ENCODE results near the gene RENBP.

The RENBP gene

GRCh38 chrX:153971124-153971449, 26.6 kb upstream of the RENBP start:
- peak; percentile 74 for DNase-seq (ENCODE audit: low read depth, low spot score)

GRCh38 chrX:153970357-153971123, 26.1 kb upstream of the RENBP start:
- DNase-seq (ENCODE audit: low read depth, low spot score), result no peak

- DNase-seq (ENCODE audit: low read depth, low spot score), result no peak
These were observed 25.5 kb upstream of the RENBP start for GRCh38 chrX:153969904-153970356.

GRCh38 chrX:153969125-153969903, 24.9 kb upstream of the RENBP start:
- DNase-seq (ENCODE audit: low read depth, low spot score), result no peak

- DNase-seq (ENCODE audit: low read depth, low spot score), result no peak
These were observed 24.3 kb upstream of the RENBP start for GRCh38 chrX:153968754-153969124.

GRCh38 chrX:153968255-153968654, 23.8 kb upstream of the RENBP start:
- no peak for DNase-seq (ENCODE audit: low read depth, low spot score)

- DNase-seq (ENCODE audit: low read depth, low spot score), result no peak
These were observed 23.2 kb upstream of the RENBP start for GRCh38 chrX:153967536-153968224.

GRCh38 chrX:153966841-153967535, 22.5 kb upstream of the RENBP start:
- no peak for DNase-seq (ENCODE audit: low read depth, low spot score)

- DNase-seq (ENCODE audit: low read depth, low spot score), result no peak
These were observed 21.8 kb upstream of the RENBP start for GRCh38 chrX:153966283-153966688.

- no peak for DNase-seq (ENCODE audit: low read depth, low spot score)
These were observed 21.0 kb upstream of the RENBP start for GRCh38 chrX:153965406-153965805.

GRCh38 chrX:153964105-153964504, 19.7 kb upstream of the RENBP start:
- DNase-seq (ENCODE audit: low read depth, low spot score), result no peak

GRCh38 chrX:153963546-153963945, 19.1 kb upstream of the RENBP start:
- no peak for DNase-seq (ENCODE audit: low read depth, low spot score)

GRCh38 chrX:153961292-153961691, 16.8 kb upstream of the RENBP start:
- DNase-seq (ENCODE audit: low read depth, low spot score), result no peak

- DNase-seq (ENCODE audit: low read depth, low spot score), result no peak
These were observed 16.3 kb upstream of the RENBP start for GRCh38 chrX:153960786-153961185.

- DNase-seq (ENCODE audit: low read depth, low spot score), result no peak
These were observed 15.6 kb upstream of the RENBP start for GRCh38 chrX:153960077-153960476.

- no peak for DNase-seq (ENCODE audit: low read depth, low spot score)
These were observed 15.2 kb upstream of the RENBP start for GRCh38 chrX:153959649-153960048.

- no peak for DNase-seq (ENCODE audit: low read depth, low spot score)
These were observed 14.2 kb upstream of the RENBP start for GRCh38 chrX:153958605-153959004.

GRCh38 chrX:153957224-153957623, 12.8 kb upstream of the RENBP start:
- no peak for DNase-seq (ENCODE audit: low read depth, low spot score)

GRCh38 chrX:153956044-153956907, 11.8 kb upstream of the RENBP start:
- DNase-seq (ENCODE audit: low read depth, low spot score), result no peak

GRCh38 chrX:153955228-153955732, 10.8 kb upstream of the RENBP start:
- no peak for DNase-seq (ENCODE audit: low read depth, low spot score)
